Left lung (tissue), 10 donors: Measurements from ENCODE around the gene CLRN3. TPM values are rescaled to one million over a fixed set of nuclear protein-coding genes. Genes with fewer than 3 reads are reported as not detected.

Experiments used
- ATAC-seq: fragments of 200-7000 bp; cut with Tn5 transposase; one replicate; pipeline ENCODE4 v1.9.1; 2020; ENCODE audit warnings: moderate library complexity
- DNase-seq, 4 donors: peaks; one replicate each; pipeline ENCODE4 v3.0.0-alpha.2; 2013 to 2020
- H3K27ac ChIP-seq, 2 donors: fragments of 200-600 bp; sonication (generic) in 1 of 2; one replicate each; pipeline versions ENCODE4 v1.5.0 to v1.8.0; 2020 to 2021
- H3K27me3 ChIP-seq, 2 donors: fragments of 200-600 bp; sonication (generic) in 1 of 2; one replicate each; pipeline versions ENCODE4 v1.5.0 to v1.8.0; 2020 to 2021
- H3K36me3 ChIP-seq, 2 donors: fragments of 200-600 bp; sonication (generic) in 1 of 2; one replicate each; pipeline versions ENCODE4 v1.5.0 to v1.8.0; 2020 to 2021
- H3K4me1 ChIP-seq, 2 donors: fragments of 200-600 bp; one replicate each; pipeline ENCODE4 v1.8.0; 2021
- H3K4me3 ChIP-seq, 2 donors: fragments of 200-600 bp; sonication (generic) in 1 of 2; one replicate each; pipeline versions ENCODE4 v1.5.0 to v1.8.0; 2020 to 2021; ENCODE audit warnings: mild to moderate bottlenecking in 1 of 2
- H3K9me3 ChIP-seq, 2 donors: fragments of 200-600 bp; sonication (generic) in 1 of 2; one replicate each; pipeline versions ENCODE4 v1.5.0 to v1.8.0; 2020 to 2021
- intact Hi-C, 2 donors: fragments of 100-400 bp; cut with DNase I; formaldehyde crosslinking; loops; one replicate each; pipeline versions ENCODE4 v1.11.2 to v1.14.2; 2022
- polyA plus RNA-seq, 6 donors: library from polyadenylated mRNA; unstranded; fragments of 120-200 nt; gene quantifications; one replicate each; pipeline ENCODE4 v1.2.1, GENCODE V29; 2013; ENCODE audit not compliant: insufficient read length in 6 of 6
- total RNA-seq, 2 donors: library from RNA; stranded (reverse); fragmentation: NEBNext Ultra II Directional; extraction: Animal tissue kit (Norgen Biotek cat#: 25700); gene quantifications; one replicate each; pipeline ENCODE4 v1.2.1, GENCODE V29; 2021
- TF ChIP-seq, protein P1 (sequence below), 2 donors: fragments of 200-600 bp; sonication (generic) in 1 of 2; IDR thresholded peaks; one replicate each; pipeline versions ENCODE4 v1.5.0 to v1.8.0; 2021; ENCODE audit warnings: antibody characterized with exemption in 2 of 2
- donor health status: DM: no; HTN: yes; CAD: no.
- donor health status: DM: no; HTN: no; CAD: no.

Gene CLRN3
- total and polyA plus RNA-seq, 8 donors: 0.13 to 0.27 TPM; not detected in 6

DNA sequence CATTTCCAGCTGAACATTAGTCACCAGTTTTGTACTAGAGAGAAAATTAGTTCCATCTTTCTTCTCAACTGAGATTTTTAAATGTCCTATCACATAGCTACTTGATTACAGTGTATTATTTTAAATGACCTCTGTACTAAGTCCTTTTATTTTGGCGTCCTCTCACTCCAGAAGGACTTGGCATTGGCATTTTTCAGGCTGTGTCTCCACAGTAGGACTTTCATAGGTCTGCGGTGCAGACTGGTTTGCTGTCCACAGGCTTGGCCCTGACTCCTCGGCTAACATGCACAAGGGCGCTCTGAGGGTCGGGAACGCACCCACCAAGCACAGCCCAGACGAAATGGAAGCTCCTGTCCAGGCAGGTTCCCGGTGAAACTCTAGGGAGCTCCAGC is 20.6 kb upstream of the CLRN3 start:
- TF ChIP-seq, protein P1, sequence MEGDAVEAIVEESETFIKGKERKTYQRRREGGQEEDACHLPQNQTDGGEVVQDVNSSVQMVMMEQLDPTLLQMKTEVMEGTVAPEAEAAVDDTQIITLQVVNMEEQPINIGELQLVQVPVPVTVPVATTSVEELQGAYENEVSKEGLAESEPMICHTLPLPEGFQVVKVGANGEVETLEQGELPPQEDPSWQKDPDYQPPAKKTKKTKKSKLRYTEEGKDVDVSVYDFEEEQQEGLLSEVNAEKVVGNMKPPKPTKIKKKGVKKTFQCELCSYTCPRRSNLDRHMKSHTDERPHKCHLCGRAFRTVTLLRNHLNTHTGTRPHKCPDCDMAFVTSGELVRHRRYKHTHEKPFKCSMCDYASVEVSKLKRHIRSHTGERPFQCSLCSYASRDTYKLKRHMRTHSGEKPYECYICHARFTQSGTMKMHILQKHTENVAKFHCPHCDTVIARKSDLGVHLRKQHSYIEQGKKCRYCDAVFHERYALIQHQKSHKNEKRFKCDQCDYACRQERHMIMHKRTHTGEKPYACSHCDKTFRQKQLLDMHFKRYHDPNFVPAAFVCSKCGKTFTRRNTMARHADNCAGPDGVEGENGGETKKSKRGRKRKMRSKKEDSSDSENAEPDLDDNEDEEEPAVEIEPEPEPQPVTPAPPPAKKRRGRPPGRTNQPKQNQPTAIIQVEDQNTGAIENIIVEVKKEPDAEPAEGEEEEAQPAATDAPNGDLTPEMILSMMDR (IDR thresholded peaks at IDR 0.05): no peak
- Histone ChIP-seq H3K27ac (no peak overlapping the region), H3K36me3 (no peaks in the 10 kb centered on the region), H3K4me3 (no peak overlapping the region), H3K27me3 (no peaks in the 10 kb centered on the region), H3K9me3 (peaks cover 0 to 4% of the 10 kb centered on the region in 2 donors), H3K4me1 (peaks cover 3 to 44% of the 10 kb centered on the region in 2 donors)
- intact Hi-C loops: no loop called here
- DNase-seq: no peak
- ATAC-seq: no peak

DNA sequence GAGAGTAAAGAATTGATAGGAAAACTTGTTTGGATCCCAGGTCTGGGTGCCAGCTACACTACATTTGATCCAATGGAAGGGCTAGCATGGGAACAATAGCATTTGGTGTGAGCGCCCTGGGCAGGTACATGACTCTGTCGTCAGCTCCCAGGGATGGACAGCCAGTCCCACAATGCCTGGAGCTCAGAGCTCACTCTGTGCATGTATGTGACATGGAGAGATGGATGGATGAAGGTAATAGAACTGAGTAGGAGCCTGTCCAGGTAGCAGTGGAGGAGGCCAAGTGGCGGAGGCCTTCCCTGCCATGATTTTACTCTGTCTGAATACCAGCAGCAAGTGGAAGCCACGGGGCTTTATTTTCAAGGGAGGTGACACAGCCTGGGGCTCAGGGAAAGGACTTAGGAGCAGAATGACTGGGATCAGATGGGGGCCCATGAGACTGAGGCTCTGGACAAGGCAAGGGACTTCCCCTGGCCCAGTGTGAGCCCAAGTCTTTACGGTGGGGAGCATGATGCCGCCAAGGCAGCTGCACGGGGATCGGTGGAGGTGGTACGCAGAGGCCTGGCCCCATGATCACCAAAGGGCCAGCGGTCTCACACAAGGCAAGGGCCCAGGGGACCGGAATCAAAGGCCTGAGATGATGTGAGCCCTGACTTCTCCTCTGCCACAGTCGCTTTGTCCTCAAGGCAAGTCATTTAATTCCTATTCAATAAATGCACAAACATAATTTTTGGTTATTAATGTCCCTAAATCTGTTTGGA is 20.0 kb upstream of the CLRN3 start:
- Histone ChIP-seq H3K27me3 (peaks cover 0 to 2% of the 10 kb centered on the region in 2 donors), H3K4me3 (no peak overlapping the region), H3K27ac (no peak overlapping the region), H3K4me1 (peaks cover 7 to 44% of the 10 kb centered on the region in 2 donors), H3K9me3 (peaks cover 0 to 4% of the 10 kb centered on the region in 2 donors), H3K36me3 (no peaks in the 10 kb centered on the region)
- DNase-seq (peak in 1 of 4 donors; percentile 60), ATAC-seq (no peak)
- TF ChIP-seq, protein P1 (IDR thresholded peaks at IDR 0.05): no peak
- intact Hi-C loops: no loop called here

DNA sequence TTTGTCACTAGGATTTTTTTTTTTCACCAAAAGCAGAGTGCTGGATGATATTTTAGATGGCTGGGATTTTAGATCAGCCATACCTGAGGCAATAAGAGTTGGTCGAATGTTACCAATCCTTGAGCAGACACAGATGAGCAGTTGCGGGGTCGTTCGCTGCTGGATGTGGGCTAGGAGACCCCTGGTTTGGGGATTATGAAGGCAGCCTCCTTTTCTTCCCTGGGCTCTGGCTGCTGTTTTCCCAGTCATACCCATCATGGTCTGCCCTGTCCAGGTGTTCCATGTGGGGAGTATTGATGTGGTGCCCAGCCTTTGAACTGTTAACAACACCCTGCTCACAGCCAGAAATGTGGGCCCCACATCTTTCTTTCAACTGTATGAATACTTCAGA is 19.1 kb upstream of the CLRN3 start:
- Histone ChIP-seq H3K27ac (no peak overlapping the region), H3K36me3 (no peaks in the 10 kb centered on the region), H3K9me3 (peaks cover 0 to 4% of the 10 kb centered on the region in 2 donors), H3K4me3 (no peak overlapping the region), H3K4me1 (peaks cover 7 to 43% of the 10 kb centered on the region in 2 donors), H3K27me3 (peaks cover 0 to 9% of the 10 kb centered on the region in 2 donors)
- DNase-seq (no peak), ATAC-seq (no peak)
- intact Hi-C loops: no loop called here
- TF ChIP-seq, protein P1 (IDR thresholded peaks at IDR 0.05): no peak

DNA sequence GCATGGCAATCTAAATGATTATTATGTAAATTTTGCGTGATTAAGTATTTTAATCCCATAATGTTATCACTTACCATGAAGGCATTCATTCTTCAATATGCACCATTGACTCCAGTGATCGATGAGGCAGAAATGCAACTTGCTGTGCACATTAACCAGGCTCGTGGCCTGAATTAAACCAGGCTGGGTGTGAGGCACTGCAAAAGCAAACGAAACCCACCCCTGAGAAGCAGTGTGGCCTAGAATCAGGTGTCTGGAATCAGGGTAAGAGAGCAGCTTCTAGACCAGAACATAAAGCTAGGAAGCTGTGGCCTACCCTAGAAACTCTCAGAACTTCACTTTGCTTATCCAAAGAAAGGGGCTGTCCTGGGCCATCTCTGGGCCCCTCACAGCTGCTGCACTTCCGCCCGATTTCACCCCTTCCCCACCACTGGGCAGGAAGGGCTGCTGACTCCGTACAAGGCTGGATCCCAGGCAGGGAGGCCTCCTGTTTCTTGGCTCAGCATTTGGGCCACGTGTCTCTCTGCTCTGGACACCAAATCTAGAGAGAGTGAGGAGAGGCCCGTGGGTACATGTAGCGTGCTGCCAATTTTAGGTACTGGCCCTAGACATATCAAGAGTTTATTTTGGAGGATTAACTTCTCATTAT is 18.6 kb upstream of the CLRN3 start:
- H3K27me3 ChIP-seq: peaks cover 0 to 9% of the 10 kb centered on the region in 2 donors

DNA sequence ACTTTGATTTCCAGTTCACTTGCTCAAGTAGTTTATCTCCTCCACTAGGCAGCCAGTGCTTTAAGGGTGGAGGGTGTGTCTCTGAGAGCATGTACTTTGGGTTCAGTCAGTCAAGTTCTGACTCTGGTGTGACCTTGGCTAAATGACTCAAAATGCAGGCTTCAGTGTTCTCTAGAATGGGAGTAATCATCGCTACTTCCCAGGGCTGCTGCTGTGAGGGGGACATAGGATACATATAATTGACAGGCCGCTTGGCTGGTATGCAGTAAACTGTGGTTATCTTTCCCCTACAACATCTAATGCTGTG is 17.7 kb upstream of the CLRN3 start:
- H3K9me3 ChIP-seq: no peaks in the 10 kb centered on the region
- H3K27ac ChIP-seq: no peak overlapping the region
- TF ChIP-seq, protein P1 (IDR thresholded peaks at IDR 0.05): no peak
- peaks cover 10 to 50% of the 10 kb centered on the region in 2 donors for H3K4me1 ChIP-seq
- DNase-seq: no peak
- intact Hi-C loops: no loop called here
- H3K4me3 ChIP-seq: no peak overlapping the region
- ATAC-seq: peak; percentile 32
- peaks cover 0 to 9% of the 10 kb centered on the region in 2 donors for H3K27me3 ChIP-seq
- H3K36me3 ChIP-seq: no peaks in the 10 kb centered on the region

More for the DNA sequence above, 18.6 kb upstream of the CLRN3 start:
- Histone ChIP-seq H3K36me3 (no peaks in the 10 kb centered on the region), H3K27ac (no peak overlapping the region), H3K4me3 (no peak overlapping the region), H3K9me3 (peaks cover 0 to 2% of the 10 kb centered on the region in 2 donors), H3K4me1 (peaks cover 10 to 48% of the 10 kb centered on the region in 2 donors)
- no peak for ATAC-seq
- intact Hi-C loops: no loop called here
- DNase-seq: peak in 1 of 4 donors; percentile 28
- TF ChIP-seq, protein P1 (IDR thresholded peaks at IDR 0.05): no peak
